SKM-1 (cell line): ENCODE data around the gene TCEA2.
A peak's percentile ranks its signal among the peaks of the same experiment; 100 is the strongest.

ENCODE experiments used
- DNase-seq: peaks from one replicate; lab custom pipeline; 2025; ENCODE audit not compliant: unreplicated experiment; lab: John Stamatoyannopoulos, UW

Gene TCEA2

DNA sequence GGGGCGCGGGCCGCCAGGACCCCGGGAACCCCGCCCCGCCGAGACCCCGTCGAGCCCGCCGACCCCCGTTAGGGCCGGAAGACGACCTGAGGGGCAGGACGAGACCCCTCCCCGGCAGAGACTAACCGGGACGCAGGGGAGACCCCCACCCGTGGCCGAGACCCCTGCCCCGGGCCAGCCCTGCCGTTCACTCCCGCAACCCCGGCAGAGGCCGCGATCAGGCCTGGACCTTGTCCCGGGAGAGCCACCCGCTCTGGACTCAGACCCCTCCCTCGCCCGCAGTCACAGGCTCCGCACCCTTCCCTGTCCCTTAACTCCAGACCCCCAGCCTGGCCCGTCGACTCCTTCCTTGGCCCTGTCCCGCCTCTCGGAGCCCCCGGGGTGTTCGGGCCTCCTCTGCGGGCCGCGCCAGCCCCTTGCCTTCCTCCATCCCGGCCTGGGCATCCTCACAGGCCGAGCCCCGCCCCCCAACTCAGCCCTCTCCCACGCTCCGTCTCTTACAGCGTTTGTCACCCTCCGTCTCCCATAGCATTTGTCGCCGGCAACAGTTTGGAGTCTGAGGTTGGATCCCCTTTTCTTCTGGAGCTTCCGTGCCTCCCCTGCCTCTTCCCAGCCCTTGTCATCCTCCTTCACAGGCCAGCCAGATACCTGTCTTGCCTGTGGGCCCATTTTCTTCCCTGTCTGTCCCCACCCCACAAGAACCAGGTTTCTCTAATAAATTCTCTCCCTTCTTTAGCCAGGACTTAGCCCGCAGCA, 569 bp downstream of the TCEA2 start:
- DNase-seq = no peak

- no peak for DNase-seq
Observed at GRCh38 chr20:64064145-64064698, 1.2 kb downstream of the TCEA2 start.

DNA sequence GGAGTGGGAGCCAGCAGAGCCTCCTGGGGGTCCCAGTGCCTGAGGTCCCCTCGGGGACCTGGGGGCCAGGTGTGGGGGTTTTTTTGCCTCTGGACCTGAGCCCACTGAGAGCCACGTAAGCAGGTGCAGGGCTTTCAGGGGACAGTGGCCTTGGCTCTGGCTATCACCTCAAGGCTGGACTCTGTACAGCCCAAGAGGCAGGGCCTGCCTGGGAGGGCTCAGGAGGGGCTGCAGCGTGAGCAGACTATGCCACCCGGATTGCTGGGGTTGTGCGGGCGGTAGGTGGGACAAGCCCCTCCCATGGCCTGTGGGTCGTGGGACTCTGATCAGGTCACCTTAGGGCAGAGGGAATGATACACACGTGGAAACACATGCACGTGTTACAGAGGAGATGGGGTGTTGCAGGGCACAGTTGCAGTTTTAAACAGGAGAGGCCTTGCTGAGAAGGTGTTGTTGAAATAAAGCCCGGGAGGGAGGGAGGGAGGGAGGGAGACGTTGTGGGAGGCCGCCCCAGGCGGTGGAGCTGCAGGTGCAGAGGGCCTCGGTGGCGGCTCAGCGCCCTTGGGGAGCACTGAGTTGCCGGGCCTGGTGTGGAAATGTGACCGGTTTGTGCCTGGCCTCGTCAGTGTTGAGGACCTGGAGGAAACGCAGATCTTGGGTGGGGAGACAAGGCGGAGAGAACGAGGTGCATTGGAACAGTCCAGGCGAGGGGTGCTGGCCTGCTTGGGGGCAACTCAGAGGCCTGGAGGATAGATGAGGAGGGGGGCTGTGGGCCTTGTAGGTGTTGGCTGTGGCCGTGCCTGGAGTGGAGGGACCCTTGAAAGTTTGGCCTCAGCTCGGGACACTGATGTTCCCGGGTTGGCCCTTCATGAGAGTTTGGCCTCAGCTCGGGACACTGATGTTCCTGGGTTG, 2.3 kb downstream of the TCEA2 start:
- no peak for DNase-seq

DNA sequence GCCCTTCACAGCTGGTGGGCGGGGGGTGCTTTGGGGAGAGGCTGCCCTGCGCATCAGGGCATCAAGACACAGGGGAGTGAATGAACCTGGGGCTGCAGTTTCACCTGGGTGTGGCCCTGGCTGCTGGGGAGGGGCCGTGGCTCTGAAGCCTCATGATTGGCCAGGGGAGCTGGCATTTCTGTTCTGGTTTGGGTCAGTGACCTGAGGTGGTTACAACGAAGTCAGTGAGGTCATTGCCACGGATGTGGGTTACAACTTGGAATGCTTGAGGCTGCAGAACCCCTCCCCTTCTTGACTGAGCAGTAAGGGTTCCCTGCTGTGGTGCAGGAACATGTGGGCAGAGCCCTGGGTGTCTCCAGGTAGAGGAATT, 3.0 kb downstream of the TCEA2 start:
- peak; percentile 75 for DNase-seq

DNA sequence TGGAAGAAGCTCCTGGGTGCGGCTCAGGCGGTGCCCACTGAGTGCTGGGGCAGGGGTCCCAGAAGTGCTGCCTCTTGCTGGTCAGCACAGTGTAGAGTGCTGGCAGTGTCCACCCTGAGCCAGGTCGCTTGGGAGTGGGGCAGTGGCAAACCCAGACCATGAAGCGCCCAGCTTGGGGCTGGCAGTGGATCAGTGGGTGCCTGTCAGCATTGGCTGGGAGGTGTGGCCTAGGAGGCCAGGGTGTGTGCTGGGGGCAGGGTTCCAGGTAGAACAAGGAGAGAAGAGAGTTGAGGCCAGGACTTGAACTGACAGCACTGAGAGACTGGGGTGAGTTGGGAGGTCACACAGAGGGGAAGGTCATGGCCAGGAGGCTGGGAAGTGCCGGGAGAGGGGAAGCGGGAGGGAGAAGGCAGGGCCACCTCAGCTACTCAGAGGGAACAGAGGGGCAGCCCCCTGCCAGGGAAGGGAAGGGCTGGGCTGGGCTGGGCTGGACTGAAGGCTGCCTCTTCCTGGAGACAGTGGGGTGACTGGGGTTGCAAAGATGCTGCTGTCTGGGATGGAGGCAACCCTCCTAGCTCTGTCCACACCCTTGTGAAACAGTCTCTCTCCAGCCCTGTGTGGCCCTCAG, 4.1 kb downstream of the TCEA2 start:
- no peak for DNase-seq

- no peak for DNase-seq
Observed at GRCh38 chr20:64067733-64068307, 4.8 kb downstream of the TCEA2 start.

DNA sequence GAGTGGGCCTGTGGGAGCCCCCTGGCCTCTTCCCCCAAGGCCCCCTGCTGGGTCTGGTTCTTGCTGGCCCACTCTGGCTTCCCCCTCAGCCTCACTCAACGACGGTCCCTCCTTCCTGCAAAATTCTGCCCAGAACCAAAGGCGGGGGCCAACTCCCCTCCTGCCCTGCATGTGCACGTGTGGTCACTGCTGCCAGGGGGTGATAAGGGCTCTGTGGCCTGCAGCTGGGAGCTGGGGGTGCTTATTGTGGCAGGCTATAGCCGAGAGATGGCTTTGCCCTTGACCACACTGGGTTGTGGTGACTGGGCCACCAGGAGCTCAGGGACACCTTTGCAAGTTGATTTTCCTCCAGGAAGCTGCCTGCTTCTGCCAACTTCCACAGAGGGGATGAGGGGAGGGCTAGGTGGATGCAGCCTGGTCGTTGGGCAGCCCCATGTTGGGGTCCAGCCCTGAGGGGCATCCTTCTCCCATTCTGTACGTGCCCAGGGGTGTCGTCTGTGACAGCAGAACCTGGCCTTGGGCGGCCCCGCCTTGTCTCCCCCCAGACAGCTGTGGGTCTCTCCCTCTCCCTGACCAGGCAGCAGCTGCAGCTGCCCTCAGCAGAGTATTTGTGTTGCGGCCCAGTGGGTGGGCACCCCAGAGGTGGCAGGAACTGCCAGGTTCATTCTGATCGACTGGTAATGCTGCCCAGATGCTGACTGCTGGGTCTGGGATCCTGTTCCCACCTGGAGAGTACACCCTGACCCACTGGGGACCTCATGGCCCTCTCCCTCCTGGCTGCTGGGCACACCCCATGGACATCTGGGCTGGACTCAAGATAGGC, 5.6 kb downstream of the TCEA2 start:
- no peak for DNase-seq

- DNase-seq = no peak
Observed at GRCh38 chr20:64069209-64069613, 6.2 kb downstream of the TCEA2 start.

- no peak for DNase-seq
Observed at GRCh38 chr20:64069614-64070243, 6.7 kb downstream of the TCEA2 start.

DNA sequence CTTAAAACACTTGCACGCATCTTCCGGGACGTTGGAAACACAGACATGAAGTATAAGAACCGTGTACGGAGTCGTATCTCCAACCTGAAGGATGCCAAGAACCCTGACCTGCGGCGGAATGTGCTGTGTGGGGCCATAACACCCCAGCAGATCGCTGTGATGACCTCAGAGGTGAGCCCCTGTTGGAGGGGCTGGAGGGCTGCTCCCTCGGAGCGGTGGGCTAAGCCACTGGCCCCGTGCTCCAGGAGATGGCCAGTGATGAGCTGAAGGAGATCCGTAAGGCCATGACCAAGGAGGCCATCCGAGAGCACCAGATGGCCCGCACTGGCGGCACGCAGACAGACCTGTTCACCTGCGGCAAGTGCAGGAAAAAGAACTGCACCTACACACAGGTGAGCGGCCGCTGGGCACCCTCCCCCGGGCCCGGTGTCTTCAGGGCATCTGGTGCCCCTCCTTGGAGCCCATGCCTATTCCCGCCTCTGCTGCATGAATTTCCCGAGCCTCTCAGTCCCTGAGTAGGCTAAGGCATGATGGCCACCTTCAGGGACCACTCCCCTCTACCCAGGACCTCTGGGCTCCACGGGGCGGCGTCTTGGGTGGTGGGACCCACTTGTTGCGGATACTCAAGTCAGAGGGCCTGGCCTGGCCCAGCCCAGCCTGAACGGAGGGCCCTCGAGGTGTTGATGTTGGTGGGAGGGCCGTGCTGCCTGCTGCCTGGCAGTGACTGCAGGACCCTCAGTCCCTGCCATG, 7.4 kb downstream of the TCEA2 start:
- no peak for DNase-seq

GRCh38 chr20:64071341-64072332, 8.6 kb downstream of the TCEA2 start:
- DNase-seq = no peak

- no peak for DNase-seq
Observed at GRCh38 chr20:64072498-64073063, 9.6 kb downstream of the TCEA2 start.

DNA sequence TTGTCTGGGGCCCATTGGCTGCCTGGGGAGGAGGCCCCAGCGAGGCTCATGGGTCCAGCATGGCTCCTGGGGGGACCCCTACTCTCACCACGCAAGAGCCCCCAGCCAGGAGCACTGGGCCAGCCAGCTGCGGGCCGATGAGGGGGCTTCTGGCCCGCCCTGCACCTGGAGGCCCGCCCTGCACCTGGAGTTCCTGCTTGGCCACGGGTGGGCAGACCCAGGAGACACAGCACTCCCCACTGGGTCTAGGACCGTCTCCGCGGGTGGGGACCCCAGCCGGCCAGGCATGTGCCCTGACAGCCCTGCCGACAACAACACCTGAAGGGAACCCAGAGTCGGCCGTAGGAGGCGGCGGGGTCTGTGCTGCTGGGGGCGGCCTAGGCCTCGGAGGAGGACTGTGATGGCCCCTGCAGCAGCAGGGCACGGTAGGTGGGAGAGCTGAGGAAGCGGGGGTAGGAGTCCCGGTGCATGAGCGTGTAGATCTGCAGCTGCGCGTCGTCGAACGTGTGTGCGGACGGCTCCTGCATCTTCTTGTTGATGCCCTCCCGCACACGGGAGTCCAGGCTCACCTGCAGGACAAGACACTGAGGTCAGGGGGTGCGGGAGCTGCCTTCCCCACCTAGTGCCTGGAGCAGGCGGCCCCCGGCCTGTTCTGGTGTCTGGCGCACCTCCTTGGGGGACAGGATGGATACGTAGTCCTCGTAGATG, 10.6 kb downstream of the TCEA2 start:
- DNase-seq = no peak

- DNase-seq = no peak
Observed at GRCh38 chr20:64074184-64074789, 11.3 kb downstream of the TCEA2 start.

GRCh38 chr20:64074963-64075362, 12.0 kb downstream of the TCEA2 start:
- DNase-seq = no peak

DNA sequence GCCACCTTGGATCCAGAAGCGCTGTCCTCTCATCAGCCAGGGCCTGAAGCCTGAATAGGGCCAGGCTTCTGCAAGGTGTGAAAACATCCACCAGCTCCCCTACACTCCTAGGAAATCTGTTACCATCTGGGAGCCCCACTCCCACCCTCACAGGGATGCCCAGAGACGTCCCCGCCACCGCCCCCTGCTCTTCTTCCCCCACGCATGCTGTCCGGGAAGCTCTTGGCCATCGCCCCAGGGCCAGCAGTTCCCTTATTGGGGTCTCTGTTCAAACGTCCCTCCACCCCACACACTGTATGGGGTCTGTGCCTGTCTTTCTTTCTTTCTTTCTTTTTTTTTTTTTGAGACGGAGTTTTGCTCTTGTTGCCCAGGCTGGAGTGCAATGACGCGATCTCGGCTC, 12.6 kb downstream of the TCEA2 start:
- no peak for DNase-seq
